HepG2 (cell line): ENCODE results near the gene SBK2. TPM values are rescaled to one million over a fixed set of nuclear protein-coding genes. Genes with fewer than 3 reads are reported as not detected.

Experiments
- ARNTL ChIP-seq: sonication (generic); formaldehyde crosslinking; IDR thresholded peaks from 2 replicates; pipeline ENCODE4 v1.4.0; 2020; ENCODE audit warnings: mild to moderate bottlenecking, missing genetic modification reagents
- E2F5 ChIP-seq: sonication (generic); formaldehyde crosslinking; conservative IDR thresholded peaks from 2 replicates; pipeline ENCODE4 v1.4.0; 2020; ENCODE audit warnings: missing genetic modification reagents
- FOXO1 ChIP-seq: sonication (generic); formaldehyde crosslinking; IDR thresholded peaks from 2 replicates; pipeline ENCODE4 v1.4.0; 2020; ENCODE audit warnings: missing genetic modification reagents
- GPN1 ChIP-seq: sonication (generic); formaldehyde crosslinking; IDR thresholded peaks from 2 replicates; pipeline ENCODE4 v1.5.1; 2020; ENCODE audit warnings: missing genetic modification reagents, borderline replicate concordance
- GZF1 ChIP-seq: sonication (generic); formaldehyde crosslinking; IDR thresholded peaks from 2 replicates; pipeline ENCODE4 v1.5.1; 2020; ENCODE audit warnings: mild to moderate bottlenecking, missing genetic modification reagents
- IKZF5 ChIP-seq: IDR thresholded peaks from 2 replicates; pipeline ENCODE4 v1.6.1; 2018; ENCODE audit warnings: missing genetic modification reagents, mild to moderate bottlenecking, missing compliant biosample characterization
- KAT8 ChIP-seq: IDR thresholded peaks from 2 replicates; pipeline ENCODE4 v1.6.1; 2016; ENCODE audit warnings: missing genetic modification reagents, missing compliant biosample characterization
- KLF6 ChIP-seq: IDR thresholded peaks from 2 replicates; pipeline ENCODE4 v1.8.0; 2016; ENCODE audit warnings: missing biosample characterization, missing genetic modification reagents
- MEIS1 ChIP-seq: sonication (generic); formaldehyde crosslinking; IDR thresholded peaks from 2 replicates; pipeline ENCODE4 v1.9.0; 2021; ENCODE audit warnings: mild to moderate bottlenecking, missing genetic modification reagents, moderate library complexity, borderline replicate concordance
- NFYB ChIP-seq: sonication (generic); formaldehyde crosslinking; IDR thresholded peaks from 2 replicates; pipeline ENCODE4 v1.4.0; 2020; ENCODE audit warnings: missing genetic modification reagents
- RXRB ChIP-seq: IDR thresholded peaks from 2 replicates; pipeline ENCODE4 v1.6.1; 2016; ENCODE audit warnings: borderline replicate concordance, missing genetic modification reagents, missing compliant biosample characterization
- SIN3A ChIP-seq: IDR thresholded peaks from 2 replicates; pipeline ENCODE4 v1.6.1; 2011; ENCODE audit warnings: low read depth, mild to moderate bottlenecking, control low read depth, low read length, borderline replicate concordance
- TAF15 ChIP-seq: fragments of 200-400 bp; formaldehyde crosslinking; IDR thresholded peaks from one replicate; pipeline ENCODE4 v1.6.1; 2018; ENCODE audit warnings: mild to moderate bottlenecking, low read depth, low read length; ENCODE audit not compliant: poor library complexity, severe bottlenecking
- XRCC5 ChIP-seq: fragments of 200-400 bp; formaldehyde crosslinking; optimal IDR thresholded peaks from 2 replicates; pipeline ENCODE3; 2017; ENCODE audit warnings: mild to moderate bottlenecking, low read length
- ZBTB8A ChIP-seq: sonication (generic); formaldehyde crosslinking; IDR thresholded peaks from 2 replicates; pipeline ENCODE4 v1.4.0; 2020; ENCODE audit warnings: mild to moderate bottlenecking, low read depth, missing genetic modification reagents, borderline replicate concordance
- ZFY ChIP-seq: sonication (generic); formaldehyde crosslinking; IDR thresholded peaks from 2 replicates; pipeline ENCODE4 v1.4.0; 2020; ENCODE audit warnings: missing genetic modification reagents
- ZNF101 ChIP-seq: sonication (generic); formaldehyde crosslinking; IDR thresholded peaks from 2 replicates; pipeline ENCODE4 v1.4.0; 2020; ENCODE audit warnings: mild to moderate bottlenecking, low read depth, missing genetic modification reagents, borderline replicate concordance
- ZNF468 ChIP-seq: sonication (generic); formaldehyde crosslinking; IDR thresholded peaks from 2 replicates; pipeline ENCODE4 v1.8.0; 2022; ENCODE audit warnings: mild to moderate bottlenecking, moderate library complexity, missing genetic modification reagents
- ZNF547 ChIP-seq: sonication (generic); formaldehyde crosslinking; IDR thresholded peaks from 2 replicates; pipeline ENCODE4 v1.5.1; 2020; ENCODE audit warnings: mild to moderate bottlenecking, missing genetic modification reagents
- ZNF644 ChIP-seq: IDR thresholded peaks from 2 replicates; pipeline ENCODE4 v1.6.1; 2016; ENCODE audit warnings: low read depth
- ZNF672 ChIP-seq: sonication (generic); formaldehyde crosslinking; IDR thresholded peaks from 2 replicates; pipeline ENCODE4 v1.8.1; 2022; ENCODE audit warnings: missing genetic modification reagents
- ZNF770 ChIP-seq: sonication (generic); formaldehyde crosslinking; IDR thresholded peaks from 2 replicates; pipeline ENCODE4 v1.5.0; 2020; ENCODE audit warnings: mild to moderate bottlenecking, missing genetic modification reagents
- ZNF784 ChIP-seq: sonication (generic); formaldehyde crosslinking; IDR thresholded peaks from 2 replicates; pipeline ENCODE4 v1.5.1; 2020; ENCODE audit warnings: missing genetic modification reagents, mild to moderate bottlenecking, borderline replicate concordance
- ZSCAN22 ChIP-seq: sonication (generic); formaldehyde crosslinking; IDR thresholded peaks from 2 replicates; pipeline ENCODE4 v1.4.0; 2020; ENCODE audit warnings: mild to moderate bottlenecking, missing genetic modification reagents
- polyA plus RNA-seq, 8 experiments: library from polyadenylated mRNA; depleted of rRNA in 3 of 8; stranded (reverse) in 7 of 8; unstranded in 1 of 8; fragments of >200 nt; fragmentation: Illumina TruSeq in 4 of 8; extraction: Trizol in 4 of 8; gene quantifications; 2 replicates each; pipeline versions ENCODE4 v1.2.1 to v1.2.3, GENCODE V29; 2011 to 2016; ENCODE audit warnings: low read depth in 4 of 8, missing spikeins in 1 of 8, mixed read lengths in 1 of 8; ENCODE audit not compliant: insufficient read depth in 1 of 8
- total RNA-seq, 5 experiments: library from RNA; depleted of rRNA; stranded (reverse); fragments of >200 nt; fragmentation: Illumina TruSeq; extraction: Trizol; gene quantifications; 2 replicates each; pipeline ENCODE4 v1.2.3, GENCODE V29; 2016; ENCODE audit warnings: low read depth in 1 of 5

Gene SBK2
- total and polyA plus RNA-seq, 2 of the 13 experiments (the other 11 are each of a cell fraction or from before 2014, with no cell fraction given) = 0.24 TPM; not detected in 1

- TF ChIP-seq ZBTB8A (CRISPR knock-in tag) (no peak), XRCC5 (peak; percentile 10), TAF15 (no peak), ZFY (CRISPR knock-in tag) (peak; percentile 3; the same call in 1 of the 2 replicates), ARNTL (CRISPR knock-in tag) (0 out of 2 replicates have a peak, but pooled peaks have one; percentile 47), E2F5 (CRISPR knock-in tag) (no peak), SIN3A (peak; percentile 90; the same call in 1 of the 2 replicates), ZNF770 (CRISPR knock-in tag) (0 out of 2 replicates have a peak, but pooled peaks have one; percentile 3), GZF1 (CRISPR knock-in tag) (no peak; the same call in 1 of the 2 replicates), KAT8 (CRISPR knock-in tag) (no peak; the same call in none of the 2 replicates), RXRB (CRISPR knock-in tag) (peak; percentile 49; the same call in 1 of the 2 replicates), ZNF784 (CRISPR knock-in tag) (no peak), ZNF672 (CRISPR knock-in tag) (no peak), ZNF644 (CRISPR knock-in tag) (0 out of 2 replicates have a peak, but pooled peaks have one; percentile 17), MEIS1 (CRISPR knock-in tag) (peak; percentile 46; the same call in 1 of the 2 replicates), GPN1 (CRISPR knock-in tag) (no peak), ZSCAN22 (CRISPR knock-in tag) (0 out of 2 replicates have a peak, but pooled peaks have one; percentile 30), NFYB (CRISPR knock-in tag) (peak; percentile 6; the same call in 1 of the 2 replicates), ZNF547 (CRISPR knock-in tag) (0 out of 2 replicates have a peak, but pooled peaks have one; percentile 48), IKZF5 (peak; percentile 32; the same call in 1 of the 2 replicates), ZNF101 (no peak), FOXO1 (CRISPR knock-in tag) (no peak), ZNF468 (CRISPR knock-in tag) (peak; percentile 62; the same call in 1 of the 2 replicates), KLF6 (0 out of 2 replicates have a peak, but pooled peaks have one; percentile 35)
These were observed 44.4 kb upstream of the SBK2 start (continued) for GRCh38 chr19:55581145-55581822.
